HL-60 (cell line): ENCODE data around the gene FGGY.

ENCODE experiments used
- DNase-seq, 2 experiments: peaks; one replicate each; pipeline ENCODE4 v3.0.0-alpha.2; 2010 to 2020; ENCODE audit warnings: low read depth in 1 of 2, low spot score in 1 of 2
- H3K27ac ChIP-seq: fragments of 250-450 bp; sonication (Bioruptor Pico); replicated peaks from 2 replicates; pipeline ENCODE4 v1.5.1; 2020; ENCODE audit warnings: mild to moderate bottlenecking, moderate library complexity
- H3K27me3 ChIP-seq: fragments of 250-450 bp; sonication (Bioruptor Pico); 2 replicates; pipeline ENCODE4 v1.5.1; 2021; ENCODE audit warnings: mild to moderate bottlenecking, moderate library complexity; ENCODE audit not compliant: insufficient read depth, poor library complexity, severe bottlenecking
- H3K4me3 ChIP-seq: replicated peaks from 2 replicates; pipeline ENCODE4 v1.5.1; 2011; ENCODE audit warnings: mild to moderate bottlenecking, control low read depth, low read length; ENCODE audit not compliant: insufficient read depth
- GABPA ChIP-seq: IDR thresholded peaks from 2 replicates; pipeline ENCODE4 v1.6.1; 2012; ENCODE audit warnings: low read depth
- POLR2AphosphoS5 ChIP-seq: IDR thresholded peaks from 2 replicates; pipeline ENCODE4 v1.6.1; 2012; ENCODE audit warnings: low read depth
- REST ChIP-seq: IDR thresholded peaks from 2 replicates; pipeline ENCODE4 v1.6.1; 2012; ENCODE audit warnings: low read depth; ENCODE audit not compliant: insufficient replicate concordance
- SPI1 ChIP-seq: IDR thresholded peaks from 2 replicates; pipeline ENCODE4 v1.6.1; 2012; ENCODE audit warnings: low read depth, mild to moderate bottlenecking, borderline replicate concordance
- TF ChIP-seq, protein P1 (sequence below): IDR thresholded peaks from one replicate; pipeline ENCODE4 v1.5.1; 2011; ENCODE audit warnings: low read length, control low read depth, inconsistent platforms; ENCODE audit not compliant: insufficient read depth

The FGGY gene

DNA sequence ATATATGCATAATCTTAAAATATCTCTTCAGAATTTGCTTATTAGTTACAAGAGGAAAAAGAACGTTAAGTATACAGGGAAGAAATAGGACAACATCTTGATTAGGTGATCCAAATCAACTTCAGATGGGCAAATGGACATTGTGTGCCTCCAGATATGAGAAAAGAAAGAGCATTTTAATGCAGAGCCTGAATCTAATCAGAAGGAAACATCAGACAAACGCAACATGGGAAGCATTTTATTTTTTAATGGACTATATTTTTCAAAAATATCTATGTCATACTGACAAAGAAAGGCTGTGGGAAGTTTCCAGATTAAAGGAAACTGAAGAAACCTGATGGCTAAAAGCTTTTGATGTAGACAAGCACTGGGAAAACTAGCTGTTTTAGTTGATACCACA, 466.5 kb downstream of the FGGY start:
- TF ChIP-seq, protein P1, sequence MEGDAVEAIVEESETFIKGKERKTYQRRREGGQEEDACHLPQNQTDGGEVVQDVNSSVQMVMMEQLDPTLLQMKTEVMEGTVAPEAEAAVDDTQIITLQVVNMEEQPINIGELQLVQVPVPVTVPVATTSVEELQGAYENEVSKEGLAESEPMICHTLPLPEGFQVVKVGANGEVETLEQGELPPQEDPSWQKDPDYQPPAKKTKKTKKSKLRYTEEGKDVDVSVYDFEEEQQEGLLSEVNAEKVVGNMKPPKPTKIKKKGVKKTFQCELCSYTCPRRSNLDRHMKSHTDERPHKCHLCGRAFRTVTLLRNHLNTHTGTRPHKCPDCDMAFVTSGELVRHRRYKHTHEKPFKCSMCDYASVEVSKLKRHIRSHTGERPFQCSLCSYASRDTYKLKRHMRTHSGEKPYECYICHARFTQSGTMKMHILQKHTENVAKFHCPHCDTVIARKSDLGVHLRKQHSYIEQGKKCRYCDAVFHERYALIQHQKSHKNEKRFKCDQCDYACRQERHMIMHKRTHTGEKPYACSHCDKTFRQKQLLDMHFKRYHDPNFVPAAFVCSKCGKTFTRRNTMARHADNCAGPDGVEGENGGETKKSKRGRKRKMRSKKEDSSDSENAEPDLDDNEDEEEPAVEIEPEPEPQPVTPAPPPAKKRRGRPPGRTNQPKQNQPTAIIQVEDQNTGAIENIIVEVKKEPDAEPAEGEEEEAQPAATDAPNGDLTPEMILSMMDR, result no peak
- TF ChIP-seq REST (no peak), POLR2AphosphoS5 (no peak), GABPA (no peak)
- Histone ChIP-seq H3K27ac (no peak overlapping the region), H3K4me3 (no peak overlapping the region), H3K27me3 (no peaks in the 10 kb centered on the region)
- DNase-seq, result no peak

DNA sequence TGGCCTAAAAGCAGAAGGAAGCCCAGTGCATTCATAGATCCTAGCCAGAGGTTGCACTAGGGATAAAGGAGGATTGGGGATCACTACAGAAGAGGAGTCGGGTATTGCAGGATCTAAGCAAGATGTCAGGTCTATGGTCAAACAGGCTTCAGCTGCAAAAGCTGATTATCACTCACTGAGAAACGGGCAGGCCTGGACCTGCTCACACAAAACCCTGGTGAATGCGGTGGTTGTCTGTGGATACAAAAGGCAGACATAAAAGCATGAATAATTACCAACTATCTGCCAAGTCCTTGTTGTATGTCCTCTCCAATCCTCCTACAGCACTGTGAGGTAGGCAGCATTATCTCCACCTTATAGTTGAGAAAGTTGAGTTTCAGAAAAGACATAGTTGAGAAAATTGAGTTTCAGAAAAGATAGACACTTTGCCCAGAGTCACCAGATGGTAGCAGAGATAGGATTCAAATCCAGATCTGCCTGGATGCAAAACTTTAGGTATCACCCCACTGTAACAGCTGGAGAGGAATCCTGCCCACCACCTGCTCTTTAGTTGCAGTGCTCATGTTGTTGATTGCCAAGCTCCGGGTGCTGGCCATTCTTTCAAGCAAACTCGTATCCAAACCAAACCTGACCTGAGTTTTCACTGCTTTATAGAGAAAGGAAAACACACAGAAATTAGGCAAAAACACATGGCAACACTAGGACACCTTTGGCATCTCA, 468.3 kb downstream of the FGGY start:
- TF ChIP-seq POLR2AphosphoS5, result no peak
- TF ChIP-seq, protein P1, result no peak
- H3K4me3 ChIP-seq, result no peak overlapping the region
- DNase-seq, result no peak
- no peaks in the 10 kb centered on the region for H3K27me3 ChIP-seq
- H3K27ac ChIP-seq, result no peak overlapping the region

DNA sequence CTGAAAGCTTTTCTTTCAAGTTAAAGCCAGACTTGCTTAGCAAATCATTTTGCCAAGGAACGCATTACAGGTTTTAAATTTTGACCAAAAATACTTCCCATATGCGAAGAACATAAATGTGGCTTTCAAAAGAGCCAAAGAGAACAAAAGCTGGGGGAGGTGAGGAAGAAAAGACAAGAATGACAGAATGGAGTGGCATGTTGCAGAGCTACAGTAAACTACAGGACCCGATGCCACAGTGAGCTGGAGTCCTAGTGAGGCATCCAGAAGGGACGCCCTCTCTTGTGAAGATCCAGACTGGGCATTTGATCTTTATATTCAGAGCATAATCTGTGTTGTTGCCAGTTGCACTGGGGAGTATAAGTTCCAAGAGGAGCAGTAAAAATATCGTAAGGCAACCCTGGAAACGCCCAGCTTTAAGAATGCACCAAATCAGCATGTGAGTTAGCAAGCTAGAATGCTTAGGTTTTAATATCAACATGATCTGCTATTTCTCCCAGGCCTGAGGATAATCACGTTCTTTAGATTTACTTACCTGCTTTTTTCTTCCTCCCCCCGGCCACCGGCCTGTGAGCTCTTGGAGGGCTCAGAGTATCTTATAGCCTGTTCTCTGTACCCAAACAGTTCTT, 469.4 kb downstream of the FGGY start:
- no peak for TF ChIP-seq SPI1
- TF ChIP-seq POLR2AphosphoS5, result no peak
- no peak for TF ChIP-seq REST
- TF ChIP-seq GABPA, result no peak
- H3K4me3 ChIP-seq, result no peak overlapping the region
- DNase-seq, result no peak
- no peak overlapping the region for H3K27ac ChIP-seq
- H3K27me3 ChIP-seq, result no peaks in the 10 kb centered on the region

GRCh38 chr1:59767119-59767518, 470.2 kb downstream of the FGGY start:
- Histone ChIP-seq H3K27me3 (no peaks in the 10 kb centered on the region), H3K4me3 (no peak overlapping the region), H3K27ac (no peak overlapping the region)
- no peak for DNase-seq
- TF ChIP-seq REST, result no peak
- TF ChIP-seq, protein P1, result no peak
